Measurements from ENCODE around the gene IGF1R. TPM values are rescaled to one million over a fixed set of nuclear protein-coding genes. Genes with fewer than 3 reads are reported as not detected.

The IGF1R gene
- total RNA-seq, 2 donors from 2014 or later: 35.0 to 37.0 TPM

DNA sequence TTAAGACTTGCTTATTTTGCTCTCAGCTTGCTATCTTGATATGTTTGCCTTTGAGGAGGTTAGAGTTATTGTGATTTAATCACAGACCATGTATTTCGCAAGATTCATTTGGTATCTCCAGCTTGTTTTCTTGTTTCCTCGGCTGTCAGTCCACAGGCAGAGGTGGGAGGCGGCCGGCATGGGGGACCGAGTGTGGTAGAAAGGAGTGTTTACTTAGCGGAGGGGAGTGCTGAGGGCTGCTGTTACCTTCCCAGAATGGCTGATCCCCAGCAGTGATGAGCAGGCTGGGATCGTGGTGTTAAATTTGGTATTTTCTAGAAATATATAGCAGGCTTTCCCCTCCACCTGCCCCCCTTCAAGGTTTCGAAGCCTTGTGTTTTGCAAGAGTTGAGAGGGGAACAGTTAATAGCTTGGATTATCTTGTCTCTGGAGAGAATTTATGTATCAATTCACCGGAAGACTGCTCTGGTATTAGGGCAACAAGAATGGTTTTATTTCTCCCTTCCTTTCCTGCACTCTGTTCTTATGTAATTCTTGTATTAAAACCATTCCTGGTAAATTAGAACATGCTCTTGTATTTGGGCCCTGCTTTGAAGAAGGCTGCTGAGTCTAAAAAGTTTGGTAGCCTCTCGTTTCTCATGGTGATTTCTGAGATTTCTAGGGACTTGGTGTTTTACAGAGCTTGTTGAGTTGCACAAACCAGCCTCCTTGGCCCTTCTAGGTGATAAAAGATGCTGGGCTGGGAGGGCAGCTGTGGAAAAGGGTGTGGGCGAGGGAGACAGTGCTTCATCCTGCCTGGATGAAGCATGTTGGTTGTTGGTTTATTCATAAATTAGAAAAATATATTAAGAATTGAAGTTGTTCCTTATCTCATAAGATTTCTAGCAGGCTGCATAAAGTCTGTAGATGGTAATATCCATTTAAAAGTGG is 151.4 kb downstream of the IGF1R start:
- intact Hi-C loops (cut with DNase I): no loop called here

DNA sequence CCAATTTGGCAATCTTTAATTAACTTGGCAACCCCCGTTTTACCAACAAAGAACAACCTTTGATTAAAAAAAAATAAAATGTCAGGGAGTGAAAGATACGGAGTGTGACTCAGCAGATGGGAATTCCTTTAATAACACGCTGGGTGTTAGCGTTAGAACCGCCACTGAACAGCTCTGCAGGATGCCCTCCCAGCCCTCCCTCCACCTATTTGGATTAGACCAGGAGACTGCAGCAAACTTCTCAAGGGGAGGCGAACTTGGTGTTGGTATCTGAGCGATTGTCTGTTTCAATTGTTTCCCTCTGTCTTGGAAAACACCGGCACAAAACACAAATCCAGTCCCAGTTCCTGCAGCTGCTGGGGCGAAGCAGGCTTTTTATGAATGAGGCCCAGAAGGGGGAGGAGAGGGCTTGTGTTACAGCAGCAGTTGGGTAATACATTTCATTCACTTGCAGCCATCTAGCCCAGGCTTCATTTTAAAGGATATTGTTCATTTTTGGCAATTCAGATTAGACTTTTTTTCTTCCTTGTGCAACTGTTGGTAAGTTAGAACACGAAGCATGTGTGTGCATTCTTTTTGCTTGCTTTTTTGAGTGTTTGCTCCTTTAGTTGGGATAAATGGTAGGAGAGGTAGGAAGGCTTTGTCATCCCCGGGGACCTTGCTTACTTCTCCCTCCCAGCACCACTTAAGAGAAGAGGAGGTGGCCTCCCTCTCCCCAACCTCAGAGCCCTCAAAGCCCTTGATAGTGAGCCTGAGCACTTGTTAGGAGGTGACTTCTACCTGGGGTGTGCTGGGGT is 152.3 kb downstream of the IGF1R start:
- TF ChIP-seq, protein P1, sequence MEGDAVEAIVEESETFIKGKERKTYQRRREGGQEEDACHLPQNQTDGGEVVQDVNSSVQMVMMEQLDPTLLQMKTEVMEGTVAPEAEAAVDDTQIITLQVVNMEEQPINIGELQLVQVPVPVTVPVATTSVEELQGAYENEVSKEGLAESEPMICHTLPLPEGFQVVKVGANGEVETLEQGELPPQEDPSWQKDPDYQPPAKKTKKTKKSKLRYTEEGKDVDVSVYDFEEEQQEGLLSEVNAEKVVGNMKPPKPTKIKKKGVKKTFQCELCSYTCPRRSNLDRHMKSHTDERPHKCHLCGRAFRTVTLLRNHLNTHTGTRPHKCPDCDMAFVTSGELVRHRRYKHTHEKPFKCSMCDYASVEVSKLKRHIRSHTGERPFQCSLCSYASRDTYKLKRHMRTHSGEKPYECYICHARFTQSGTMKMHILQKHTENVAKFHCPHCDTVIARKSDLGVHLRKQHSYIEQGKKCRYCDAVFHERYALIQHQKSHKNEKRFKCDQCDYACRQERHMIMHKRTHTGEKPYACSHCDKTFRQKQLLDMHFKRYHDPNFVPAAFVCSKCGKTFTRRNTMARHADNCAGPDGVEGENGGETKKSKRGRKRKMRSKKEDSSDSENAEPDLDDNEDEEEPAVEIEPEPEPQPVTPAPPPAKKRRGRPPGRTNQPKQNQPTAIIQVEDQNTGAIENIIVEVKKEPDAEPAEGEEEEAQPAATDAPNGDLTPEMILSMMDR (IDR thresholded peaks at IDR 0.05): no peak
- Histone ChIP-seq H3K36me3 (no peaks in the 10 kb centered on the region), H3K27ac (peak overlapping the region; percentile 23), H3K9me3 (no peaks in the 10 kb centered on the region), H3K4me1 (peaks cover 13% of the 10 kb centered on the region), H3K4me3 (no peak overlapping the region), H3K27me3 (no peaks in the 10 kb centered on the region), H3K9ac (ENCODE audit: low read depth in 2 of 2, low read length in 2 of 2) (peak overlapping the region in 1 of 2 donors; percentile 15)
- DNase-seq: peak; percentile 69
- intact Hi-C loops (cut with DNase I): no loop called here

More for the DNA sequence above, 151.4 kb downstream of the IGF1R start:
- peak overlapping the region; percentile 1 to 41 for H3K9ac ChIP-seq (ENCODE audit: low read depth in 2 of 2, low read length in 2 of 2)
- H3K9me3 ChIP-seq: no peaks in the 10 kb centered on the region
- no peak overlapping the region for H3K4me3 ChIP-seq
- TF ChIP-seq, protein P1 (IDR thresholded peaks at IDR 0.05): no peak
- DNase-seq: peak; percentile 41
- H3K27ac ChIP-seq: peak overlapping the region; percentile 23
- H3K4me1 ChIP-seq: peaks cover 13% of the 10 kb centered on the region
- no peaks in the 10 kb centered on the region for H3K27me3 ChIP-seq
- H3K36me3 ChIP-seq: no peaks in the 10 kb centered on the region

DNA sequence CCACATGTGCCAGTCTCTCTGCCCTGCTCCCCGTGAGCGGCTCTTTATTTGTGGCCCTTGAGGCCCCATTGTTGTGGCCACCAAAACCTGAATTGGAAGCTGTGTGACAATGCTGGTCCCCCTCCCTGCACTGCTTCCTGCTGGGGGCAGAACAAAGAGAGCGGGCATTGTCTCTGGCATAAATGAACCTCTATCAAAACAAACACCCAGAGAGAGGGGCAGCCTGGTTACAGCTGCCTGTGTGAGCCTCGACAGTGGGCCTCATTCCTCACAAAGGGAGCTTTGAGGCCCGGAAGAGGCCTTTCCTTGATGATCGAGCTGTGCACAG is 152.9 kb downstream of the IGF1R start:
- Histone ChIP-seq H3K9ac (ENCODE audit: low read depth in 2 of 2, low read length in 2 of 2) (no peak overlapping the region), H3K4me3 (no peak overlapping the region), H3K27me3 (no peaks in the 10 kb centered on the region), H3K36me3 (no peaks in the 10 kb centered on the region), H3K4me1 (peaks cover 13% of the 10 kb centered on the region), H3K9me3 (no peaks in the 10 kb centered on the region), H3K27ac (no peak overlapping the region)
- intact Hi-C loops (cut with DNase I): no loop called here
- no peak for DNase-seq
- TF ChIP-seq, protein P1 (IDR thresholded peaks at IDR 0.05): no peak

DNA sequence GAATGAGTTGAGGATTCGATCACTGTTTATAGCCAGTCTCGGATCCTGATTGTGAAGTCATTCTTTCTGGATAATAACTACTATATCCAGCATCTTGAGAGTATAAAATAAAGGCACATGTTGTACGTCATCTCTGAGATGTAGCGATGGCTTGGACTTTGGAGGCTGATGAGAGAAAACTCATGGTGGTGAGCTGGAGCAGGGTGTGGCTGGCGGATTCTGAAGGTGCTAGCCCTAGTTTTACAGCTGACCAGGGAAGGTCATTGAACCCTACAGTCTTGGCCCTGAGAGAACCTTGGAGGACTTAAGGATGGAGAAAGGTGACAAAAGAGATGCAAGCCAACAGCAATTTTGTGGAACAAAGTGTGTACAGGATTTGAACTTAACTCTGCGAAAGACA is 153.8 kb downstream of the IGF1R start:
- Histone ChIP-seq H3K9me3 (no peaks in the 10 kb centered on the region), H3K9ac (ENCODE audit: low read depth in 2 of 2, low read length in 2 of 2) (no peak overlapping the region), H3K4me1 (peaks cover 13% of the 10 kb centered on the region), H3K36me3 (no peaks in the 10 kb centered on the region), H3K4me3 (no peak overlapping the region), H3K27me3 (no peaks in the 10 kb centered on the region), H3K27ac (no peak overlapping the region)
- intact Hi-C loops (cut with DNase I): no loop called here
- peak; percentile 25 for DNase-seq
- TF ChIP-seq, protein P1 (IDR thresholded peaks at IDR 0.05): no peak

DNA sequence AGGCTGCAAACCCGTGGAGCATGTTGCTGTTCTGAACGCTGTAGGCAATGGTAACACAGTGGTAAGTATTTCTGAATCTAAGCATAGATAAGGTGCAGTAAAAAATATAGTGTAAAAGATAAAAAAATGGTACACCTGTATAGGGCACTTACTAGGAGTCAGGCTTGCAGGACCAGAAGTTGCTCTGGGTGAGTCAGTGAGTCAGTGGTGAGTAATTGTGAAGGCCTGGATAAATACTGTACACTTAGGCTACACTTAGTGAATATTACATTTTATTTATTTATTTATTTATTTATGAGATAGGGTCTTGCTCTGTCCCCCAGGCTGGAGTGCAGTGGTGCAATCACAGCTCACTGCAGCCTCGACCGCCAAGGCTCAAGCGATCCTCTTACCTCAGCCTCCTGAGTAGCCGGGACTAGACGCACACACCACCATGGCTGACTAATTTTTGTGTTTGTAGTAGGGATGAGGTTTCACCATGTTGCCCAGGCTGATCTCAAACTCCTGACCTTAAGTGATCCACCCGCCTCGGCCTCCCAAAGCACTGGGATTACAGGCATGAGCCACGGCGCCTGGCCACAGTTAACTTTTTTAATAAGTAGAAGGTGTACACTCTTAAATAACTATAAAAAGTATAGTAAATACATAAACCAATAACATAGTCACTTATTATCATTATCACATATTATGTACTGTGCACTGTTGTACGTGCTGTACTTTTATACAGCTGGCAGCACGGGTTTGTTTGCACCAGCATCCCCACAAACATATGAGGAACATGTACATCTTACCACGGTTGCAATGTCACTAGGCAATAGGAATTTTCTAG is 155.1 kb downstream of the IGF1R start:
- DNase-seq: no peak
- Histone ChIP-seq H3K4me1 (peaks cover 13% of the 10 kb centered on the region), H3K4me3 (no peak overlapping the region), H3K27ac (no peak overlapping the region), H3K9ac (ENCODE audit: low read depth in 2 of 2, low read length in 2 of 2) (no peak overlapping the region), H3K9me3 (no peaks in the 10 kb centered on the region), H3K36me3 (no peaks in the 10 kb centered on the region), H3K27me3 (no peaks in the 10 kb centered on the region)
- TF ChIP-seq, protein P1 (IDR thresholded peaks at IDR 0.05): no peak
- intact Hi-C loops (cut with DNase I): no loop called here

Data from colonic mucosa (tissue), 4 donors.